Ovary (tissue), 10 donors: Measurements from ENCODE around the gene RFX1. TPM values are rescaled to one million over a fixed set of nuclear protein-coding genes. Genes with fewer than 3 reads are reported as not detected.
A peak's percentile ranks its signal among the peaks of the same experiment; 100 is the strongest.

Source experiments
- DNase-seq, 5 donors: peaks; one replicate each; pipeline ENCODE4 v3.0.0-alpha.2; 2019 to 2020
- H3K27ac ChIP-seq, 2 donors: fragments of 200-600 bp; one replicate each; pipeline versions ENCODE4 v1.5.1 to v1.8.0; 2019 to 2022
- H3K27me3 ChIP-seq: fragments of 200-600 bp; one replicate; pipeline ENCODE4 v1.8.0; 2022
- H3K36me3 ChIP-seq: fragments of 200-600 bp; sonication (generic); one replicate; pipeline ENCODE4 v1.5.1; 2019
- H3K4me1 ChIP-seq: one replicate; pipeline ENCODE4 v1.8.1; 2013; ENCODE audit warnings: mild to moderate bottlenecking, moderate library complexity; ENCODE audit not compliant: insufficient read depth
- H3K4me3 ChIP-seq: fragments of 200-600 bp; sonication (generic); one replicate; pipeline ENCODE4 v1.5.1; 2017
- H3K9me3 ChIP-seq, 2 donors: fragments of 200-600 bp in 1 of 2; sonication (generic) in 1 of 2; one replicate each; pipeline versions ENCODE4 v1.5.1 to v1.8.1; 2013 to 2019; ENCODE audit warnings: mild to moderate bottlenecking in 1 of 2, moderate library complexity in 1 of 2
- EP300 ChIP-seq: sonication (generic); formaldehyde crosslinking; IDR thresholded peaks from one replicate; pipeline ENCODE4 v1.6.1; 2017; ENCODE audit warnings: antibody characterized with exemption
- POLR2A ChIP-seq: fragments of 450-650 bp; IDR thresholded peaks from one replicate; pipeline ENCODE4 v1.6.1; 2017; ENCODE audit warnings: antibody characterized with exemption, mild to moderate bottlenecking, moderate library complexity
- WGBS, 3 donors: extraction: QIAGEN DNeasy Blood & Tissue Kit in 1 of 3; methylation state at CpG; one replicate each; pipeline versions ENCODE4 v1.1.5 to v1.1.7; 2013 to 2017; 5-methylcytosine and 5-hydroxymethylcytosine counted together
- intact Hi-C, 4 donors: fragments of 100-400 bp; cut with DNase I; formaldehyde crosslinking; loops; one replicate each; pipeline versions ENCODE4 v1.11.0 to v1.15.1; 2022 to 2023
- long read RNA-seq, 3 donors: library from polyadenylated mRNA in 2 of 3; unstranded in 2 of 3; transcript quantifications; one replicate each; pipeline ENCODE4 v2.0.0 and lab custom pipeline, GENCODE V29; 2021 to 2026
- polyA plus RNA-seq, 2 donors: library from polyadenylated mRNA; stranded (reverse); fragments of 200-250 nt in 1 of 2; fragments of 350-450 nt in 1 of 2; fragmentation: Illumina TruSeq in 1 of 2; extraction: RNeasy Lipid Tissue Mini Kit (QIAGEN cat#74804) in 1 of 2; gene quantifications; one replicate each; pipeline ENCODE4 v1.2.3, GENCODE V29; 2013 to 2014
- total RNA-seq, 7 donors: library from RNA; depleted of rRNA in 2 of 7; stranded (reverse); fragments of >200 nt in 2 of 7; fragmentation: NEBNext Ultra II Directional in 3 of 7; extraction: Animal tissue kit (Norgen Biotek cat#: 25700) in 3 of 7; gene quantifications; one replicate each; pipeline versions ENCODE4 v1.1.0 to v1.2.4, GENCODE V29; 2016 to 2023
- TF ChIP-seq, protein P1 (sequence below), 3 donors: fragments of 450-650 bp in 2 of 3; fragments of 200-600 bp in 1 of 3; IDR thresholded peaks; one replicate each; pipeline versions ENCODE4 v1.5.1 to v1.8.0; 2016 to 2022; ENCODE audit warnings: antibody characterized with exemption in 3 of 3, mild to moderate bottlenecking in 1 of 3
- donor health status: DM: no; HTN: no; CAD: no; lungs with moderate emphysema.
- donor health status: DM: no; HTN: no; CAD: no.
- donor health status: Bipolar disorder and iron deficiency.
- donor health status: DM: yes; HTN: yes; CAD: no.
- donor health status: DM: no; HTN: no; CAD: no.
- donor health status: DM: yes; HTN: yes; CAD: no.

The RFX1 gene
- total RNA-seq (10 to 100 TPM in 5 of 7 donors, 1 to 10 TPM in 2; 2.4 to 16.1 (median 14.7) TPM), polyA plus RNA-seq (1 to 10 TPM; 1.2 to 7.6 TPM)
- long read RNA-seq, donor 1, partial matches to known transcripts: 3 of 4 reads
- long read RNA-seq, donor 1, other reads (novel, unspliced or antisense): 1 of 4 reads
- long read RNA-seq, donor 2, full-length matches to known transcripts: 2 of 2 reads
- long read RNA-seq, donor 2, partial matches to known transcripts: 0 of 2 reads
- long read RNA-seq, donor 2, other reads (novel, unspliced or antisense): 0 of 2 reads
- long read RNA-seq, donor 3, partial matches to known transcripts: 0 of 5 reads
- long read RNA-seq, donor 3, other reads (novel, unspliced or antisense): 5 of 5 reads

DNA sequence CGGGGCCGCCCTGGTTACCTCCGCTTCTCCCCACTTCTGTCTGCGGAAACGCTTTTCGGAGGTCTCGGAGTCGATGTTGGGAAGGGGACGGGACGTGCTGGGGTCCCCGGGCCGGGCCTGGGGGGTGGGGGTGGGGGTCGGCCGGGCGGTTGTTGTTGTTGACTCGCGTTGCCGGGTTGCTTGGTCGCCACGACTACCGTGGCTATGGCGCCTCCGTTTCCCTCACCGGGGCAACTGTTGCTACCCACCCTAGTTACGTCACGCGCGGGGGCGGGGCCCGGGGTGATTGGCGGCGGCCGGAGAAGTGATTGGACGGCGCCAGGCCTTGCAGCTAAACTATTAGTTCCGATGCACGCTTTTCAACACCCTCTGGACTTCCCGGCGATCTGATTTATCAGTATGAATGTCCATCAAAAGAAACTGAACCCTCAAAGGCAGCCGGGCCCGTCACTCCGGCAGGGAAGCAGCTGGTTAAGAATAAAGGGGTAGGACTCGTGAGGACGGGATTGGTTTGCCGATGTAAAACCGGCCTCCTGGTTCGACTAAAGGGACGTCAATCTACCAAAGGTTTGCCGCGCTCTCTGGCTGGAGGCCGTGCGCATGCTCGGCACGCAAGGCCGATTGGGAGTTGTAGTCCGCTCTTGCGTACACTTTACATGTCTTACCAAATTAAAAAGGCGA lies at the start of gene RFX1:
Gene RFX1, minus strand, starts transcription at position 236 of the 681 bp plus-strand sequence. CDS start 12,477 bp downstream, outside the sequence.
- 0 to 1% (median 0%) methylated on average over 56 to 58 of the region's 58 CpGs for WGBS, 3 donors
- intact Hi-C loops: loop anchor here in 1 of 4 donors (5.0 kb wide), 1 partner anchor 54 kb away; the partner anchor contains the start of gene DCAF15

GRCh38 chr19:14055396-14055795 lies 49.3 kb upstream of the RFX1 start:
- no peak for DNase-seq
- peaks cover 4% of the 10 kb centered on the region for H3K4me1 ChIP-seq
- intact Hi-C loops: no loop called here
- H3K27me3 ChIP-seq: no peaks in the 10 kb centered on the region
- TF ChIP-seq EP300: no peak
- TF ChIP-seq POLR2A: no peak
- TF ChIP-seq, protein P1, sequence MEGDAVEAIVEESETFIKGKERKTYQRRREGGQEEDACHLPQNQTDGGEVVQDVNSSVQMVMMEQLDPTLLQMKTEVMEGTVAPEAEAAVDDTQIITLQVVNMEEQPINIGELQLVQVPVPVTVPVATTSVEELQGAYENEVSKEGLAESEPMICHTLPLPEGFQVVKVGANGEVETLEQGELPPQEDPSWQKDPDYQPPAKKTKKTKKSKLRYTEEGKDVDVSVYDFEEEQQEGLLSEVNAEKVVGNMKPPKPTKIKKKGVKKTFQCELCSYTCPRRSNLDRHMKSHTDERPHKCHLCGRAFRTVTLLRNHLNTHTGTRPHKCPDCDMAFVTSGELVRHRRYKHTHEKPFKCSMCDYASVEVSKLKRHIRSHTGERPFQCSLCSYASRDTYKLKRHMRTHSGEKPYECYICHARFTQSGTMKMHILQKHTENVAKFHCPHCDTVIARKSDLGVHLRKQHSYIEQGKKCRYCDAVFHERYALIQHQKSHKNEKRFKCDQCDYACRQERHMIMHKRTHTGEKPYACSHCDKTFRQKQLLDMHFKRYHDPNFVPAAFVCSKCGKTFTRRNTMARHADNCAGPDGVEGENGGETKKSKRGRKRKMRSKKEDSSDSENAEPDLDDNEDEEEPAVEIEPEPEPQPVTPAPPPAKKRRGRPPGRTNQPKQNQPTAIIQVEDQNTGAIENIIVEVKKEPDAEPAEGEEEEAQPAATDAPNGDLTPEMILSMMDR (IDR thresholded peaks at IDR 0.05): no peak
- H3K27ac ChIP-seq: no peak overlapping the region
- H3K4me3 ChIP-seq: no peak overlapping the region
- WGBS, 3 donors: 76 to 90% (median 79%) methylated on average over 3 of the region's 3 CpGs
- H3K36me3 ChIP-seq: no peaks in the 10 kb centered on the region
- no peaks in the 10 kb centered on the region for H3K9me3 ChIP-seq

More for the DNA sequence above, at the start of gene RFX1:
- peak; percentile 100 for DNase-seq
- TF ChIP-seq EP300 (peak; percentile 21), POLR2A (peak; percentile 9)
- TF ChIP-seq, protein P1 (IDR thresholded peaks at IDR 0.05): no peak
- Histone ChIP-seq H3K36me3 (no peaks in the 10 kb centered on the region), H3K4me3 (peak within 1 kb of the TSS; percentile 97), H3K27me3 (no peaks in the 10 kb centered on the region), H3K27ac (peak within 1 kb of the TSS; percentile 92 to 97), H3K4me1 (no peaks in the 10 kb centered on the region), H3K9me3 (no peaks in the 10 kb centered on the region)

GRCh38 chr19:14054721-14055120 lies 48.6 kb upstream of the RFX1 start:
- H3K9me3 ChIP-seq: no peaks in the 10 kb centered on the region
- intact Hi-C loops: no loop called here
- no peak overlapping the region for H3K27ac ChIP-seq
- no peaks in the 10 kb centered on the region for H3K27me3 ChIP-seq
- peaks cover 4% of the 10 kb centered on the region for H3K4me1 ChIP-seq
- no peak for DNase-seq
- H3K36me3 ChIP-seq: no peaks in the 10 kb centered on the region
- no peak overlapping the region for H3K4me3 ChIP-seq
- WGBS, 3 donors: 69 to 72% (median 70%) methylated on average over 11 of the region's 11 CpGs
- TF ChIP-seq, protein P1 (IDR thresholded peaks at IDR 0.05): no peak
- no peak for TF ChIP-seq POLR2A
- no peak for TF ChIP-seq EP300

GRCh38 chr19:14054099-14054498 lies 48.0 kb upstream of the RFX1 start:
- no peak for DNase-seq
- H3K27ac ChIP-seq: no peak overlapping the region
- H3K4me3 ChIP-seq: no peak overlapping the region
- intact Hi-C loops: no loop called here
- WGBS, 3 donors: 77 to 93% (median 88%) methylated on average over 6 of the region's 6 CpGs
- no peaks in the 10 kb centered on the region for H3K36me3 ChIP-seq
- H3K27me3 ChIP-seq: no peaks in the 10 kb centered on the region
- peaks cover 4% of the 10 kb centered on the region for H3K4me1 ChIP-seq
- H3K9me3 ChIP-seq: no peaks in the 10 kb centered on the region
- TF ChIP-seq, protein P1 (IDR thresholded peaks at IDR 0.05): no peak
- TF ChIP-seq POLR2A: no peak
- no peak for TF ChIP-seq EP300
